Uterus (tissue), 4 donors: ENCODE results near the gene DCP1A. TPM values are rescaled to one million over a fixed set of nuclear protein-coding genes. Genes with fewer than 3 reads are reported as not detected.
"Not testable (repeated sequence)": the region's sequence is repeated elsewhere in the genome, so short reads cannot be mapped to it uniquely, and the experiment has no call there.

Experiments used
- DNase-seq, 2 donors: peaks; one replicate each; pipeline ENCODE4 v3.0.0-alpha.2; 2019 to 2020
- H3K27ac ChIP-seq, 2 donors: fragments of 200-600 bp; sonication (generic); 1 replicate in 1 of 2; 2 replicates in 1 of 2; pipeline ENCODE4 v1.5.1; 2016 to 2018
- H3K27me3 ChIP-seq, 2 donors: fragments of 200-600 bp; sonication (generic); one replicate each; pipeline ENCODE4 v1.5.1; 2018 to 2019; ENCODE audit warnings: control low read depth in 1 of 2
- H3K36me3 ChIP-seq, 2 donors: fragments of 200-600 bp; sonication (generic); one replicate each; pipeline ENCODE4 v1.5.1; 2019; ENCODE audit warnings: control low read depth in 1 of 2
- H3K4me1 ChIP-seq, 2 donors: fragments of 200-600 bp; sonication (generic); one replicate each; pipeline ENCODE4 v1.5.1; 2018 to 2019; ENCODE audit warnings: control low read depth in 1 of 2
- H3K4me3 ChIP-seq, 2 donors: fragments of 200-600 bp; sonication (generic); 1 replicate in 1 of 2; 2 replicates in 1 of 2; pipeline ENCODE4 v1.5.1; 2018 to 2019; ENCODE audit warnings: mild to moderate bottlenecking in 1 of 2
- H3K9me3 ChIP-seq, 2 donors: fragments of 200-600 bp; sonication (generic); one replicate each; pipeline ENCODE4 v1.5.1; 2019; ENCODE audit warnings: control low read depth in 1 of 2
- POLR2A ChIP-seq, 2 donors: fragments of 450-650 bp; IDR thresholded peaks; one replicate each; pipeline ENCODE4 v1.6.1; 2016; ENCODE audit warnings: antibody characterized with exemption in 2 of 2, mild to moderate bottlenecking in 1 of 2, moderate library complexity in 1 of 2
- intact Hi-C: fragments of 100-400 bp; cut with DNase I; formaldehyde crosslinking; loops from one replicate; pipeline ENCODE4 v1.15.1; 2023; ENCODE audit warnings: low total_unique reads
- total RNA-seq, 4 donors: library from RNA; depleted of rRNA in 3 of 4; stranded (reverse); fragments of >200 nt in 3 of 4; gene quantifications; one replicate each; pipeline versions ENCODE4 v1.1.0 to v1.2.4, GENCODE V29; 2014 to 2023
- TF ChIP-seq, protein P1 (sequence below), 4 experiments: fragments of 200-600 bp in 2 of 4; fragments of 450-650 bp in 2 of 4; sonication (generic) in 2 of 4; IDR thresholded peaks; one replicate each; pipeline ENCODE4 v1.5.1; 2016 to 2019; ENCODE audit warnings: antibody characterized with exemption in 4 of 4, mild to moderate bottlenecking in 2 of 4, moderate library complexity in 1 of 4
- donor health status: DM: yes; HTN: yes; CAD: no.

DCP1A gene
- total RNA-seq, 4 donors from 2014 or later: 27.2 to 39.4 (median 34.5) TPM

DNA sequence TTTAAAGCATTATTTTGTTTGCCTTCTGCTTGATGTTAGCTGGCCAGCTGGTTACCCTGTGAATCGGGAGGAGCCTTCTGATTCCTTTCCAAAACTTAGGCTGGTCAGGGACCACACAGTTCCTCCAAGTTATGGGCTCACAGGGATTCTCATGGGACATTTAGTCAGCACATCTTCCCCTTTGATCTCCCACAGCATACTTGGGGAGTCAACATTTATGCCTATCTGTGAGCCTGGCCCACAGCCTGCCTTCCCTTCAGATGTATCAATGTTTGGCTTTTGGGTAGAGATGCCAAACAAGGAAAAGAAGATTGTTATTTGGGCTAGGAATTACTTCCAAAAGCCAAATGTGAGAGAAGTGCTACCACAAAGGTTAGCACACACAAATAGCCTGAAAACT lies 32.6 kb upstream of the DCP1A start:
- no peaks in the 10 kb centered on the region for H3K27me3 ChIP-seq
- no peaks in the 10 kb centered on the region for H3K36me3 ChIP-seq
- DNase-seq: no peak
- intact Hi-C loops: no loop called here
- no peaks in the 10 kb centered on the region for H3K9me3 ChIP-seq
- no peak overlapping the region for H3K4me3 ChIP-seq
- H3K27ac ChIP-seq: no peak overlapping the region
- no peaks in the 10 kb centered on the region for H3K4me1 ChIP-seq
- TF ChIP-seq, protein P1, sequence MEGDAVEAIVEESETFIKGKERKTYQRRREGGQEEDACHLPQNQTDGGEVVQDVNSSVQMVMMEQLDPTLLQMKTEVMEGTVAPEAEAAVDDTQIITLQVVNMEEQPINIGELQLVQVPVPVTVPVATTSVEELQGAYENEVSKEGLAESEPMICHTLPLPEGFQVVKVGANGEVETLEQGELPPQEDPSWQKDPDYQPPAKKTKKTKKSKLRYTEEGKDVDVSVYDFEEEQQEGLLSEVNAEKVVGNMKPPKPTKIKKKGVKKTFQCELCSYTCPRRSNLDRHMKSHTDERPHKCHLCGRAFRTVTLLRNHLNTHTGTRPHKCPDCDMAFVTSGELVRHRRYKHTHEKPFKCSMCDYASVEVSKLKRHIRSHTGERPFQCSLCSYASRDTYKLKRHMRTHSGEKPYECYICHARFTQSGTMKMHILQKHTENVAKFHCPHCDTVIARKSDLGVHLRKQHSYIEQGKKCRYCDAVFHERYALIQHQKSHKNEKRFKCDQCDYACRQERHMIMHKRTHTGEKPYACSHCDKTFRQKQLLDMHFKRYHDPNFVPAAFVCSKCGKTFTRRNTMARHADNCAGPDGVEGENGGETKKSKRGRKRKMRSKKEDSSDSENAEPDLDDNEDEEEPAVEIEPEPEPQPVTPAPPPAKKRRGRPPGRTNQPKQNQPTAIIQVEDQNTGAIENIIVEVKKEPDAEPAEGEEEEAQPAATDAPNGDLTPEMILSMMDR (IDR thresholded peaks at IDR 0.05): no peak
- no peak for TF ChIP-seq POLR2A (IDR thresholded peaks at IDR 0.05)

DNA sequence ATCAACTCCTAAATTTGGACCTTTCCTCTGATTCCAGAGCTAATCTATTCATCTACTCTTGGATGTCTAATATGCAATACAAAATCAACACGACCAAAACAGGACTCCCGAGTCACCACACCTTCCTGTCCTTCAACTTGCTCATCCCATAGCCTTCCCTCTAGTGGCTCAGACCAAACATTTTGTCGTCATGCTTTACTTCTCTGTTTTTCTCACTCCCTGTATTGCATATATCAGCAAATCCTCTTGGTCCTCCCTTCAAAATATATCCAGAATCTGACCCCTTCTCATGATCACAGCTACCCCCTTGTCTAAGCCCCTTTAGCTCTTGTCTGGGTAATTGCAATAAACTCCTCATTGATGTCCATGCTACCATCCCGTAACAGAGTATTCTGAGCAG lies 30.5 kb upstream of the DCP1A start:
- no peak for DNase-seq
- Histone ChIP-seq H3K27ac (no peak overlapping the region), H3K9me3 (no peaks in the 10 kb centered on the region), H3K36me3 (no peaks in the 10 kb centered on the region), H3K27me3 (no peaks in the 10 kb centered on the region), H3K4me1 (no peaks in the 10 kb centered on the region), H3K4me3 (no peak overlapping the region)
- intact Hi-C loops: no loop called here
- TF ChIP-seq, protein P1 (IDR thresholded peaks at IDR 0.05): no peak
- no peak for TF ChIP-seq POLR2A (IDR thresholded peaks at IDR 0.05)

DNA sequence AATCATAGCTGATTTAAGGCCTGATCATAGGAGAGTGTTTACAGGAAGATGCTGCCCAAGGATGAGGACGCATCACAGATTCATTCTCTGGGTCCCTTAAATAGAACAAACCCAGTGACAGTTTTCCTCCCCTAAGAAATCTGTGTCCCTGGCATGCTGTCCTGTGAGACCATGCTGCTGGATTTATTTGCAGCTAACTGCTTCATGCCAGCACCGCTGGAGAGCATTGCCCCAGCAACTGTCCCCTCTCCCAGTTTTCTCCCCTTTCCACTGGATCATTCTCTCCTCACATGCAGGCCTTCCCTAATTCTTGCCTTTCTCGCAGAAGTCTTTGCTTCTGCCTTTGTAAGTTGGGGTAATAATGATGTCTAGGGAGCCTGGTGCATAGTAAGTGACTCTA lies 29.3 kb upstream of the DCP1A start:
- H3K27ac ChIP-seq: no peak overlapping the region
- H3K27me3 ChIP-seq: no peaks in the 10 kb centered on the region
- H3K9me3 ChIP-seq: no peaks in the 10 kb centered on the region
- no peaks in the 10 kb centered on the region for H3K36me3 ChIP-seq
- no peak overlapping the region for H3K4me3 ChIP-seq
- intact Hi-C loops: no loop called here
- TF ChIP-seq POLR2A (IDR thresholded peaks at IDR 0.05): no peak
- TF ChIP-seq, protein P1 (IDR thresholded peaks at IDR 0.05): no peak
- DNase-seq: no peak
- H3K4me1 ChIP-seq: no peaks in the 10 kb centered on the region

DNA sequence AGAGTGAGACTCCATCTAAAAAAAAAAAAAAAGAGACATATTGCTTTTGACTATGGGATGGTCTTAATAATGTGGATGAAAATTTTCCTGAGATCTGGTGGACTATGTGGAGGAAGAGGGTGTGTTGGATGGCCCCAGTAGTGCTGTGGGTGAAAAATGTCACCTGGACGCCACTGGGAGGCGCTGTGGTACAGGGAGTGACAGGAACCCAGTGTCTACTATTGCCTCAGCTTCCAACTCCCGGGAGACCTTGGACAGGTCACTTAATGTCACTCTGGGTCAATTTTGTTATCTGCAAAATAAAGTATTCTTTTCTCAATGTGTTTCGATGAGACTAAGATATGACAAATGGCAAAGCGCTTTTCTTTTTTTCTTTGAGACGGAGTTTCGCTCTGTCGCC lies 27.7 kb upstream of the DCP1A start:
- no peak overlapping the region for H3K4me3 ChIP-seq
- peak; percentile 37 for DNase-seq
- no peaks in the 10 kb centered on the region for H3K36me3 ChIP-seq
- H3K9me3 ChIP-seq: no peaks in the 10 kb centered on the region
- intact Hi-C loops: no loop called here
- H3K27ac ChIP-seq: no peak overlapping the region
- H3K4me1 ChIP-seq: no peaks in the 10 kb centered on the region
- no peaks in the 10 kb centered on the region for H3K27me3 ChIP-seq
- no peak for TF ChIP-seq POLR2A (IDR thresholded peaks at IDR 0.05)
- TF ChIP-seq, protein P1 (IDR thresholded peaks at IDR 0.05): peak; percentile 50 to 75 (median 54)

DNA sequence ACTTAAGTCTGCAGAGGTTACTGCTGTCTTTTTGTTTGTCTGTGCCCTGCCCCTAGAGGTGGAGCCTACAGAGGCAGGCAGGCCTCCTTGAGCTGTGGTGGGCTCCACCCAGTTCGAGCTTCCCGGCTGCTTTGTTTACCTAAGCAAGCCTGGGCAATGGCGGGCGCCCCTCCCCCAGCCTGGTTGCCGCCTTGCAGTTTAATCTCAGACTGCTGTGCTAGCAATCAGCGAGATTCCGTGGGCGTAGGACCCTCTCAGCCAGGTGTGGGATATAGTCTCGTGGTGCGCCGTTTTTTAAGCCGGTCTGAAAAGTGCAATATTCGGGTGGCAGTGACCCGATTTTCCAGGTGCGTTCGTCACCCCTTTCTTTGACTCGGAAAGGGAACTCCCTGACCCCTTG lies 23.4 kb upstream of the DCP1A start:
- H3K4me3 ChIP-seq, H3K27me3 ChIP-seq, H3K4me1 ChIP-seq, DNase-seq, H3K36me3 ChIP-seq, H3K27ac ChIP-seq, intact Hi-C loops, H3K9me3 ChIP-seq: not testable (repeated sequence)

DNA sequence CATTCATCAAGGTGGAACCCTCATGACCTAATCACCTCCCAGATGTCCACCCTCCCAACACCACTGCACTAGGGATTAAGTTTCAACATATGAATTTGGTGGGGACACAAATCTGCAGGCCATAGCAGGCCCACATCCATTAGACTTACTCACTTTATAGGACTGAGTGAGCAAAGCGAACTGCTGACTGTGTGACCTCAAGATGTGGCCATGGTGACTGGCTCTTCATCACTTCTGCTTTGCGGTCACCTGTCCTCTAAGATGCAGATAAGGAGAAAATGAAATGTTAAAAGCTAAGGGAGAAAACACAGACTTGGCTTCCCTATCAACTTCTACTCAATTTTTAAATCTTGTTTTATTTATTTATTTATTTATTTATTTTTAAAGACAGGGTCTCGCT lies 14.5 kb upstream of the DCP1A start:
- intact Hi-C loops: no loop called here
- Histone ChIP-seq H3K4me1 (no peaks in the 10 kb centered on the region), H3K4me3 (no peak overlapping the region), H3K27ac (no peak overlapping the region), H3K9me3 (no peaks in the 10 kb centered on the region), H3K27me3 (no peaks in the 10 kb centered on the region), H3K36me3 (no peaks in the 10 kb centered on the region)
- no peak for DNase-seq
- TF ChIP-seq, protein P1 (IDR thresholded peaks at IDR 0.05): no peak
- no peak for TF ChIP-seq POLR2A (IDR thresholded peaks at IDR 0.05)
